Activated CD4-positive, alpha-beta T cell treated with anti-CD3 and anti-CD28 coated beads for 4 hours (primary cell): ENCODE measurements around the gene DNHD1.
A peak's percentile ranks its signal among the peaks of the same experiment; 100 is the strongest.

Experiments
- DNase-seq, 2 donors: peaks; one replicate each; pipeline ENCODE4 v3.0.0-alpha.2; 2020

Gene DNHD1

GRCh38 chr11:6614446-6614845 is 117.4 kb downstream of the DNHD1 start:
- no peak for DNase-seq

DNA sequence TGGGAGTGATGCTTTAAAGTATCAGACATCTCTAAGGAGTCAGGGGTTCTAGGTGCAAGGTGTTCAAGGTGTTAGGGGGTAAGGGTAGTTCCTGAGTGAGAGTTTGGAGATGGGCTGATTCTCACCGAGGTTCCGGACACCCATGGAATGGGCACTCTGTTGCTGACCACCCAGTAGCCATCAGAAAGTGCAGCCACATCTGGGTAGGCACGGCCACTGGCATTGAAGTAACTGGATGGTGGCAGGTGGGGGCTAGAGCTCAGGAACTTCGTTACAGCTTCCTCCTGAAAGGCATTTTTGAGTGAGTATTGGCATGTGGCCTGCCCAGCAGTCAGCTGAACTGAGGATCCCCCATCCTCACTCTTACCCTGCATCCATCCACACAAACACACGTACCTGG is 118.0 kb downstream of the DNHD1 start:
- no peak for DNase-seq

- DNase-seq: no peak
Measured at GRCh38 chr11:6615882-6616585, 119.0 kb downstream of the DNHD1 start.

DNA sequence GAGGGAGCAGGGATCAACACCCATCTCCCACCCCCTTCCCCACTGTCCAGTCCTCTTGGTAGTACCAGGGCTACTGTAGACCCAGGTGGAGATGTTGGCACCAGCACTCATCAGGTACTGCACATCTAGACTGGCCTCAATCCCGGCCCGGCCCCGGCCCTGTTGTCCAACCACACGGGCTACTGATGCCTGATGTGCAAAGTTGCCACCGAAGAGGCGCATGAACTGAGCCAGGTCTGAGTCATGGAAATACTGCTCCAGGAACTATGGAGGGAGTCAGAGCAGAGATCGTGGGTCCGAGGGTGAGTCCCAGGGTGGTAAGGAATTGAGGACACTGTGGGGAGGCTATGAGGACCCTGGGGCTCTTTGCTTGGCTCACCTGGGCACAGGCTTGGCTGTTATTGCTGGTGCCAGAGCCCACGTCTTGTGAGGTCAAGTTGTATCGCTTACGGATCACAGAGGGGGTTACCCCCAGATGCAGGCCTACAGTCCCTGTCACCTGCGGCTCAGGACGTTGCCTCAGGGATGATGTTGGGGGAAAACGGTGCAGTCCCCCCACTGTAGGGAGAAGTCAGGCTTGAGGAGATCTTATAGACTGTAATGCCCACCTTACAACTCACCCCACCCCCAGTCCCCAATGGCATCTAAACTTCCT is 119.6 kb downstream of the DNHD1 start:
- no peak for DNase-seq

DNA sequence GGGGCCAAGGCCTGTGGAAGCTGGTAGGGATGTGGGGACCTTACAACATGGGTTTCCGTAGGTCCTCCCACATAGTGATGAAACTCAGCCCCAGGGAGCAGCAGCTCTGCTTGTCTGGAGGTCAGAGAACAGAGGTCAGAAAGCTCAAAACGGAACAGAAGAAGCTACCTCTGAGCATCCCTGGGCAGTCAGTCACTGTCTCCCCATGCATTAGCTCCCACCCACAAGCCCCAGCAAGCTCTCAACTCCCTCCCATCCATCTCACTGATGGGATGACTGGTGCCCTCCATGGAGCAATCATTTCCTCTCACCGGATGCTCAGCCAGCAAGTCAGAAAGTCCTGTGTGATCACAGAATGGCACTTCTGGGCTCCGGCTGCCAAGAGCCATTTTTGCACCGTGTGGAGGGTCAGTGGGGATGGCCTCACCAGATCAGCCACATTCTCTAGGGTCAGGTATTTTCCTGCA is 120.3 kb downstream of the DNHD1 start:
- DNase-seq: no peak

DNA sequence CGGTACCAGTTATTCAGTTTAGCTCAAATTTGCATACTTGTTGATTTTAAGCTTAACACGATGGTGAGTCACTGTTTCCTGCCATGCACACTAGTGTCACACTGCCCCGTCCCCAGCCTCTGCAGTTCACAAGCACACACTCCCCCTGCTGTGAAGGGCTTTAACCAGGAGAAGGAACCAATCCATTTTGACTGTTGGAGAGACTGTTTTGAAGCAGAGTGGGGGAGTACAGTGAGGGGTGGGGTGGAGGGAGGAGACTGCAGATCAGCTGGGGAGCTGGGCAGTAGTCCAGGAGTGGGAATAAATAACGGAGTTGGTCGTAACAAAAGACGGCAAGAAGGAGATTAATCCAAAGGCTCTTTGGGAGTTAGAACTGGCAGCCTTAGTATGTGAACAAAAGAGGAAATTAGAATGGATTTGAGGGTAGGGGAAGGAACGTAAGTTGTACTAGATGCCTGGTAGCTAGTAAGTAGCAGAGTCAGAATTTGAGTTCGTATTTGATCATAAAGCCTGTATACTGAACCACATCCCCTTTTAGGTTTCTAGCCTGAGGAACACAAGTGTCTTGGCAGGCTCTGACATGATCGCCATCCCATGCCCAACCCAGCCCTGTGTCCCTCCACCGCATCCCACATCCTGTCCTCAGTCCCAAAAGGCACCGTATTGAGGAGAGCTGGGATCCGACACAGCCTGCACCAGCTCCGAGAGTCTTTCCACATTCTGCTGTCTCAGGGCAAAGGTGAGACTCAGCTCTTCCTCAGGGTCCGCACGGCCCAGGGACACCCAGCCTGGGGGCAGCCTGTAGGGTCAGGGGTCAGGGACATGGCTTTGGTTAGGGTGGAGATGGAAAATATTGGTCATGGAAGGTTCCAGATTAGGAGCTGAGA is 121.3 kb downstream of the DNHD1 start:
- DNase-seq: peak; percentile 75 to 77

DNA sequence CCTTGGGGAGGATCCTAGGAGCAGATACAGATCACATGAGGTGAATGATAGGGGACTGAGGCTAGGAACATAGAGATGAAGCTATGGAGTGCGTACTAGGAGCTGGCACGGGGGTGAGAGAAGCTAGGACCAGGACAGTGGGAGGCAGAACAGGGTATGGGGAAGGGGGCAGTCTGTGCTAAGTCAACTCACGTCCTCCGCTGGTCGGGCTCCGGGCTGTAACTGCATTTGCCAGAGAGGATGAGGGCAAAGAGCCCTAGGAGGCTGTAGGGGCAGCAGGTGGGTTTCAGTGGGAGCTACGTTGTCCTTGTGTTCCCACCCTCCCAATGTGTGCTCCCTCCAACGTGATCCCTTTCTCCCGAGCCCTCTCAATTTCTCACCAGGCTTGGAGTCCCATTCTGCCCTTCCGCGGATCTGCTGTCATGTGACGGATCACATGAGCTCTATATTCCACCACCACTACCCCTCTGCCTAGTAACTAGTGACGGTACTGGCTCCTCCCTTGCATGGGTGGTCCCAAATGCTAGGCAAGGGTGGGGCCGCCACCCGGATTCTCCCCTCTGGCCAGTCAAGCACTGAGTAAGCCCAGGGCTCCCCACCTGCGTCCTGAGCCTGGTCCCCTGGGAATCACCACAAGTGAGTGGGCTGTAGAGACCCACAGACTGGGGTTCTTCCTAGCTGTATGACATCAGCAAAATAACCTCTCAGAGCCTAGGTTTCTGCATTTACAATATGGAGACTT is 122.1 kb downstream of the DNHD1 start, which contains the start of gene TPP1:
TPP1 (minus strand) TSS at position 419 of the 742 bp plus-strand sequence; CDS start at position 397, 22 bp downstream.
- DNase-seq: peak; percentile 84 to 91

DNA sequence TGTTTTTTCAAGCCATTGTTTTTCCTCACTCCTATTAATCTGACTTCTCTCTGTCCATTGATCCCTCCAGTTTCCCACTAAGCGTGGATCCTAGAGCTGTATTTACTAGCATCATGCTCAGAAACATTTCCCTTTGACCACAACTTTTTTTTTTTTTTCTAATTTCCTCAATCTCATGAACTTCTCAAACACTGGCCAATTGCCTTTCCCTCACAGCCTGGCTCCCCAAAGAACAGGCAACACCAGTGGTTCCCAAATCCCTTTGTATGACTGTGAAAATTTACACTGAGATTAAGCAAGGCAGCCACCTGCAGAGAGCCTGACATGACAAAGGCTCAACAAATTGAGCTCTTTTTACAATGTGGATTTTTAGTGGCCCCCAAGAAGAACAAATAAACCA is 123.6 kb downstream of the DNHD1 start:
- no peak for DNase-seq
